Measurements from ENCODE around the gene BTN3A1.
A peak's percentile ranks its signal among the peaks of the same experiment; 100 is the strongest.
"Not testable (repeated sequence)": the region's sequence is repeated elsewhere in the genome, so short reads cannot be mapped to it uniquely, and the experiment has no call there.

Gene BTN3A1

GRCh38 chr6:26415036-26415614, 13.1 kb downstream of the BTN3A1 start:
- no peak for DNase-seq

- DNase-seq, result no peak
Observed at GRCh38 chr6:26415791-26416190, 13.7 kb downstream of the BTN3A1 start.

- DNase-seq, result no peak
Observed at GRCh38 chr6:26416288-26416687, 14.2 kb downstream of the BTN3A1 start.

GRCh38 chr6:26418077-26418476, 16.0 kb downstream of the BTN3A1 start:
- DNase-seq, result not testable (repeated sequence)

GRCh38 chr6:26418795-26419194, 16.7 kb downstream of the BTN3A1 start:
- DNase-seq, result not testable (repeated sequence)

GRCh38 chr6:26420688-26421171, 18.7 kb downstream of the BTN3A1 start:
- DNase-seq, result peak; percentile 68

GRCh38 chr6:26421259-26422144, 19.4 kb downstream of the BTN3A1 start:
- DNase-seq, result peak; percentile 88

- DNase-seq, result no peak
Observed at GRCh38 chr6:26422329-26422728, 20.3 kb downstream of the BTN3A1 start.

GRCh38 chr6:26426691-26427450, 24.8 kb downstream of the BTN3A1 start:
- no peak for DNase-seq

- DNase-seq, result no peak
Observed at GRCh38 chr6:26427451-26427809, 25.4 kb downstream of the BTN3A1 start.

- DNase-seq, result no peak
Observed at GRCh38 chr6:26428206-26428605, 26.1 kb downstream of the BTN3A1 start.

- DNase-seq, result no peak
Observed at GRCh38 chr6:26430787-26431186, 28.7 kb downstream of the BTN3A1 start.

GRCh38 chr6:26431258-26432172, 29.4 kb downstream of the BTN3A1 start:
- DNase-seq, result no peak

GRCh38 chr6:26432627-26433201, 30.6 kb downstream of the BTN3A1 start:
- DNase-seq, result no peak

GRCh38 chr6:26433680-26434079, 31.6 kb downstream of the BTN3A1 start:
- not testable (repeated sequence) for DNase-seq

- no peak for DNase-seq
Observed at GRCh38 chr6:26436018-26436417, 33.9 kb downstream of the BTN3A1 start.

GRCh38 chr6:26437550-26437949, 35.5 kb downstream of the BTN3A1 start:
- DNase-seq, result peak; percentile 37

- no peak for DNase-seq
Observed at GRCh38 chr6:26438000-26438399, 35.9 kb downstream of the BTN3A1 start.

- DNase-seq, result peak; percentile 32
Observed at GRCh38 chr6:26439151-26440125, 37.4 kb downstream of the BTN3A1 start.

- DNase-seq, result no peak
Observed at GRCh38 chr6:26440977-26441358, 38.9 kb downstream of the BTN3A1 start.

GRCh38 chr6:26441977-26442376, 39.9 kb downstream of the BTN3A1 start:
- DNase-seq, result no peak
